BE2C (cell line): ENCODE measurements around the gene SMIM28.
"Not testable (repeated sequence)": the region's sequence is repeated elsewhere in the genome, so short reads cannot be mapped to it uniquely, and the experiment has no call there.

Source experiments
- DNase-seq: peaks from one replicate; pipeline ENCODE4 v3.0.0-alpha.2; 2020
- H3K27me3 ChIP-seq: fragments of 250-450 bp; sonication (Bioruptor Pico); 2 replicates; pipeline ENCODE4 v1.5.1; 2020; ENCODE audit warnings: mild to moderate bottlenecking
- H3K36me3 ChIP-seq: fragments of 250-450 bp; sonication (Bioruptor Pico); 2 replicates; pipeline ENCODE4 v1.5.1; 2020; ENCODE audit warnings: mild to moderate bottlenecking
- H3K4me1 ChIP-seq: fragments of 250-450 bp; sonication (Bioruptor Pico); 2 replicates; pipeline ENCODE4 v1.5.1; 2020
- H3K4me3 ChIP-seq: 2 replicates; pipeline ENCODE4 v1.5.1; 2011; ENCODE audit warnings: low read depth, low read length
- H3K9me3 ChIP-seq: fragments of 250-450 bp; sonication (Bioruptor Pico); 2 replicates; pipeline ENCODE4 v1.5.1; 2020
- TF ChIP-seq, protein P1 (sequence below): IDR thresholded peaks from 2 replicates; pipeline ENCODE4 v1.5.1; 2012; ENCODE audit warnings: mild to moderate bottlenecking, low read depth, low read length

SMIM28 gene

GRCh38 chr6:138345565-138346285 is 32.0 kb upstream of the SMIM28 start:
- DNase-seq, result no peak
- Histone ChIP-seq H3K27me3 (peaks cover 33% of the 10 kb centered on the region), H3K4me1 (no peaks in the 10 kb centered on the region), H3K36me3 (no peaks in the 10 kb centered on the region), H3K9me3 (no peaks in the 10 kb centered on the region), H3K4me3 (no peak overlapping the region)
- TF ChIP-seq, protein P1, sequence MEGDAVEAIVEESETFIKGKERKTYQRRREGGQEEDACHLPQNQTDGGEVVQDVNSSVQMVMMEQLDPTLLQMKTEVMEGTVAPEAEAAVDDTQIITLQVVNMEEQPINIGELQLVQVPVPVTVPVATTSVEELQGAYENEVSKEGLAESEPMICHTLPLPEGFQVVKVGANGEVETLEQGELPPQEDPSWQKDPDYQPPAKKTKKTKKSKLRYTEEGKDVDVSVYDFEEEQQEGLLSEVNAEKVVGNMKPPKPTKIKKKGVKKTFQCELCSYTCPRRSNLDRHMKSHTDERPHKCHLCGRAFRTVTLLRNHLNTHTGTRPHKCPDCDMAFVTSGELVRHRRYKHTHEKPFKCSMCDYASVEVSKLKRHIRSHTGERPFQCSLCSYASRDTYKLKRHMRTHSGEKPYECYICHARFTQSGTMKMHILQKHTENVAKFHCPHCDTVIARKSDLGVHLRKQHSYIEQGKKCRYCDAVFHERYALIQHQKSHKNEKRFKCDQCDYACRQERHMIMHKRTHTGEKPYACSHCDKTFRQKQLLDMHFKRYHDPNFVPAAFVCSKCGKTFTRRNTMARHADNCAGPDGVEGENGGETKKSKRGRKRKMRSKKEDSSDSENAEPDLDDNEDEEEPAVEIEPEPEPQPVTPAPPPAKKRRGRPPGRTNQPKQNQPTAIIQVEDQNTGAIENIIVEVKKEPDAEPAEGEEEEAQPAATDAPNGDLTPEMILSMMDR, result no peak

- Histone ChIP-seq H3K36me3 (no peaks in the 10 kb centered on the region), H3K9me3 (no peaks in the 10 kb centered on the region), H3K4me3 (no peak overlapping the region), H3K27me3 (peaks cover 33% of the 10 kb centered on the region), H3K4me1 (no peaks in the 10 kb centered on the region)
- no peak for DNase-seq
- TF ChIP-seq, protein P1, result no peak
Observed at GRCh38 chr6:138346302-138347195, 31.2 kb upstream of the SMIM28 start.

- H3K9me3 ChIP-seq, result no peaks in the 10 kb centered on the region
- no peak for DNase-seq
Observed at GRCh38 chr6:138347864-138348263, 29.8 kb upstream of the SMIM28 start.

DNA sequence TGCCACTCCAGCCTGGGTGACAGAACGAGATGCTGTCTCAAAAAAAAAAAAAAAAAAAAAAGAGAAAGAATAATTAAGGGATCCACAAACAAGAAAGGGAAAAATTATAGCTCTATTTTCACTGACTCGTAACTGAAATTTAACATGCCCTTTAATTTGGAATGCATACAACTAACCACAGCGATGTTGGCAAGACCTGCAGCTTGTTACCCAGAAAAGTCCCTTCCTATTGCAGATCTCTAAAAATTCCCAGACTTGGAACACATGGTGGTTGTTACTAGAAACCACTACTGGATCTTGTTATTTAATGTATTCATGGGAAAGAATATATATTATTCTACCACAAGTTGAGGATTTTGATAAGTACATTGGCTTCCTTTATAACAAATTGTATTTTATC is 27.8 kb upstream of the SMIM28 start:
- no peak overlapping the region for H3K4me3 ChIP-seq
- peaks cover 34% of the 10 kb centered on the region for H3K27me3 ChIP-seq
- TF ChIP-seq, protein P1, result no peak
- no peaks in the 10 kb centered on the region for H3K36me3 ChIP-seq
- H3K4me1 ChIP-seq, result no peaks in the 10 kb centered on the region
- DNase-seq, result no peak
- H3K9me3 ChIP-seq, result no peaks in the 10 kb centered on the region

More at GRCh38 chr6:138347864-138348263, 29.8 kb upstream of the SMIM28 start:
- Histone ChIP-seq H3K27me3 (peaks cover 34% of the 10 kb centered on the region), H3K4me3 (no peak overlapping the region), H3K4me1 (no peaks in the 10 kb centered on the region), H3K36me3 (no peaks in the 10 kb centered on the region)
- TF ChIP-seq, protein P1, result no peak

DNA sequence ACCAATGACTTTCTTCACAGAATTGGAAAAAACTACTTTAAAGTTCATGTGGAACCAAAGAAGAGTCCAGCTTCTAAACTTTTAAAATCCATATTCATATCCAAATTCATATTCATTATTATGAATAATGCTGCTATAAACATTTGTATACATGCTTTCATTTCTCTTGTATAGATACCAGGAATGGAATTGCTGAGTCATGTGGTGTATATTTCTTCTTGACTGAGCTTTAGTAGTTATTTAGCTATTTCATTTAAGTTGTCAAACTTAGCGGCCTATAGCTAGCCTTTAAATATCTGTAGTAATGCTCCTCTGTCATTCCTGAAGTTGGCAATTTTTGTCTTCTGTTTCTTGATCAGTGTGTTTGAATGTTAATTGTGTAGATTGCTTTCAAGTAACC is 19.8 kb upstream of the SMIM28 start:
- Histone ChIP-seq H3K27me3 (peaks cover 8% of the 10 kb centered on the region; the same call in 1 of the 2 replicates), H3K9me3 (no peaks in the 10 kb centered on the region), H3K4me3 (no peak overlapping the region), H3K36me3 (no peaks in the 10 kb centered on the region), H3K4me1 (no peaks in the 10 kb centered on the region)
- DNase-seq, result no peak
- TF ChIP-seq, protein P1, result no peak

DNA sequence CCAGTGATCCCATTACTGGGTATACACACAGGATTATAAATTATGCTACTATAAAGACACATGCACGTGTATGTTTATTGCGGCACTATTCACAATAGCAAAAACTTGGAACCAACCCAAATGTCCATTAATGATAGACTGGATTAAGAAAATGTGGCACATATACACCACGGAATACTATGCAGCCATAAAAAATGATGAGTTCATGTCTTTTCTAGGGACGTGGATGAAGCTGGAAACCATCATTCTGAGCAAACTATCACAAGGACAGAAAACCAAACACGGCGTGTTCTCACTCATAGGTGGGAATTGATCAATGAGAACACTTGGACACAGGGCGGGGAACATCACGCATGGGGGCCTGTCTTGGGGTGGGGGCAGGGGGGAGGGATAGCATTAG is 9.0 kb upstream of the SMIM28 start:
- H3K36me3 ChIP-seq, DNase-seq, H3K9me3 ChIP-seq, H3K4me3 ChIP-seq, H3K27me3 ChIP-seq: not testable (repeated sequence)
- H3K4me1 ChIP-seq, result peaks cover 13% of the 10 kb centered on the region
